Small intestine (tissue), 7 donors: ENCODE data around the gene IL27RA. TPM values are rescaled to one million over a fixed set of nuclear protein-coding genes. Genes with fewer than 3 reads are reported as not detected.
"Not testable (repeated sequence)": the region's sequence is repeated elsewhere in the genome, so short reads cannot be mapped to it uniquely, and the experiment has no call there.

Experiments
- DNase-seq, 2 donors: peaks; one replicate each; pipeline versions ENCODE4 v3.0.0 to v3.0.0-alpha.2; 2013
- FAIRE-seq: peaks from 2 replicates; lab custom pipeline; 2012; peaks lifted over from hg19 to GRCh38; lab: Jason Lieb, UNC
- H3K27ac ChIP-seq, 3 donors: one replicate each; pipeline ENCODE4 v1.5.1; 2013; ENCODE audit warnings: low read length in 2 of 3, mild to moderate bottlenecking in 2 of 3, control low read depth in 1 of 3, inconsistent platforms in 1 of 3, low read depth in 1 of 3, moderate library complexity in 1 of 3
- H3K27me3 ChIP-seq, 3 donors: one replicate each; pipeline ENCODE4 v1.6.1; 2013; ENCODE audit warnings: low read length in 3 of 3, inconsistent platforms in 1 of 3; ENCODE audit not compliant: control insufficient read depth in 3 of 3, insufficient read depth in 3 of 3
- H3K36me3 ChIP-seq, 3 donors: one replicate each; pipeline ENCODE4 v1.6.1; 2013; ENCODE audit warnings: low read length in 3 of 3, inconsistent platforms in 1 of 3, low read depth in 1 of 3, mild to moderate bottlenecking in 1 of 3, moderate library complexity in 1 of 3; ENCODE audit not compliant: control insufficient read depth in 3 of 3, insufficient read depth in 2 of 3
- H3K4me1 ChIP-seq, 3 donors: one replicate each; pipeline ENCODE4 v1.6.1; 2013; ENCODE audit warnings: low read length in 2 of 3, inconsistent platforms in 1 of 3, low read depth in 1 of 3, mild to moderate bottlenecking in 1 of 3, moderate library complexity in 1 of 3; ENCODE audit not compliant: control insufficient read depth in 3 of 3, insufficient read depth in 2 of 3
- H3K4me3 ChIP-seq, 3 donors: one replicate each; pipeline ENCODE4 v1.5.1; 2013; ENCODE audit warnings: low read length in 3 of 3, control low read depth in 1 of 3, inconsistent platforms in 1 of 3, low read depth in 1 of 3, mild to moderate bottlenecking in 1 of 3, moderate library complexity in 1 of 3
- H3K9me3 ChIP-seq, 2 donors: one replicate each; pipeline ENCODE4 v1.6.1; 2013; ENCODE audit warnings: low read depth in 1 of 2, low read length in 1 of 2; ENCODE audit not compliant: control insufficient read depth in 2 of 2, insufficient read depth in 1 of 2
- WGBS, 3 donors: extraction: QIAGEN DNeasy Blood & Tissue Kit; methylation state at CpG; one replicate each; pipeline ENCODE4 v1.1.7; 2013; 5-methylcytosine and 5-hydroxymethylcytosine counted together
- polyA plus RNA-seq, 4 donors: library from polyadenylated mRNA; stranded (reverse) in 3 of 4; unstranded in 1 of 4; fragments of 200-250 nt in 3 of 4; fragments of 120-200 nt in 1 of 4; gene quantifications; one replicate each; pipeline versions ENCODE4 v1.2.1 to v1.2.3, GENCODE V29; 2013
- donor health status: healthy with polysubstance abuse.
- donor health status: control.
- donor health status: control.
- donor health status: Bipolar disorder and iron deficiency.
- donor health status: healthy.

Gene IL27RA
- polyA plus RNA-seq, 4 donors = 0.45 to 5.6 (median 3.1) TPM

GRCh38 chr19:14048443-14049153 lies 17.0 kb downstream of the IL27RA start:
- Histone ChIP-seq H3K4me3 (no peak overlapping the region), H3K27me3 (no peaks in the 10 kb centered on the region), H3K4me1 (no peaks in the 10 kb centered on the region), H3K9me3 (peaks cover 0 to 10% of the 10 kb centered on the region in 2 donors), H3K27ac (no peak overlapping the region), H3K36me3 (peaks cover 0 to 35% (median 2%) of the 10 kb centered on the region in 3 donors)
- 75 to 79% (median 76%) methylated on average over 8 of the region's 8 CpGs for WGBS, 3 donors
- DNase-seq (peak; percentile 43 to 58), FAIRE-seq (no peak)

- H3K36me3 ChIP-seq = peaks cover 0 to 32% (median 2%) of the 10 kb centered on the region in 3 donors
- H3K4me3 ChIP-seq = no peak overlapping the region
- DNase-seq (no peak), FAIRE-seq (no peak)
- peaks cover 0 to 10% of the 10 kb centered on the region in 2 donors for H3K9me3 ChIP-seq
- no peaks in the 10 kb centered on the region for H3K4me1 ChIP-seq
- 98% methylated on average over 4 of the region's 4 CpGs for WGBS, 3 donors
- H3K27ac ChIP-seq = no peak overlapping the region
- peaks cover 0 to 8% (median 0%) of the 10 kb centered on the region in 3 donors for H3K27me3 ChIP-seq
Measured at GRCh38 chr19:14050512-14050911, 18.9 kb downstream of the IL27RA start.

GRCh38 chr19:14050961-14051360 lies 19.4 kb downstream of the IL27RA start:
- WGBS, 3 donors = 93 to 95% (median 94%) methylated on average over 11 of the region's 11 CpGs
- not testable (repeated sequence) for FAIRE-seq, H3K4me1 ChIP-seq, H3K4me3 ChIP-seq, H3K27me3 ChIP-seq, DNase-seq, H3K27ac ChIP-seq
- peaks cover 0 to 10% of the 10 kb centered on the region in 2 donors for H3K9me3 ChIP-seq
- H3K36me3 ChIP-seq = peaks cover 0 to 32% (median 2%) of the 10 kb centered on the region in 3 donors

DNA sequence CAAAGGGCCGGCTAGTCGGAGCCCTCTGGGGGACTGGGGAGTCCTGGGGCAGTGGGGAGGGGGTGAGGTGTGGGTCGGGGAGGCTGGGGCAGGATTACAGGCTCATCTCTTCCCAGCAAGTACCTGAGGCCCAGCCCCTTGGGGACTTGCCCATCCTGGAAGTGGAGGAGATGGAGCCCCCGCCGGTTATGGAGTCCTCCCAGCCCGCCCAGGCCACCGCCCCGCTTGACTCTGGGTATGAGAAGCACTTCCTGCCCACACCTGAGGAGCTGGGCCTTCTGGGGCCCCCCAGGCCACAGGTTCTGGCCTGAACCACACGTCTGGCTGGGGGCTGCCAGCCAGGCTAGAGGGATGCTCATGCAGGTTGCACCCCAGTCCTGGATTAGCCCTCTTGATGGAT lies 20.4 kb downstream of the IL27RA start:
- no peak overlapping the region for H3K4me3 ChIP-seq
- no peaks in the 10 kb centered on the region for H3K4me1 ChIP-seq
- no peak for FAIRE-seq
- H3K27ac ChIP-seq = no peak overlapping the region
- H3K36me3 ChIP-seq = peaks cover 0 to 27% (median 2%) of the 10 kb centered on the region in 3 donors
- no peak for DNase-seq
- 85 to 86% (median 85%) methylated on average over 6 to 9 of the region's 9 CpGs for WGBS, 3 donors
- peaks cover 0 to 10% of the 10 kb centered on the region in 2 donors for H3K9me3 ChIP-seq
- H3K27me3 ChIP-seq = peaks cover 0 to 14% (median 0%) of the 10 kb centered on the region in 3 donors

DNA sequence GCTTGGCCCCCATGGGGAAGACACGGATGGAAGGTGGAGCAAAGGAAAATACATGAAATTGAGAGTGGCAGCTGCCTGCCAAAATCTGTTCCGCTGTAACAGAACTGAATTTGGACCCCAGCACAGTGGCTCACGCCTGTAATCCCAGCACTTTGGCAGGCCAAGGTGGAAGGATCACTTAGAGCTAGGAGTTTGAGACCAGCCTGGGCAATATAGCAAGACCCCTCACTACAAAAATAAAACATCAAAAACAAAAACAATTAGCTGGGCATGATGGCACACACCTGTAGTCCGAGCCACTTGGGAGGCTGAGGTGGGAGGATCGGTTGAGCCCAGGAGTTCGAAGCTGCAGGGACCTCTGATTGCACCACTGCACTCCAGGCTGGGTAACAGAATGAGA lies 20.9 kb downstream of the IL27RA start:
- peaks cover 0 to 17% (median 0%) of the 10 kb centered on the region in 3 donors for H3K27me3 ChIP-seq
- no peak for DNase-seq
- no peak overlapping the region for H3K4me3 ChIP-seq
- H3K9me3 ChIP-seq = peaks cover 0 to 10% of the 10 kb centered on the region in 2 donors
- H3K4me1 ChIP-seq = no peaks in the 10 kb centered on the region
- 84 to 91% (median 90%) methylated on average over 6 of the region's 6 CpGs for WGBS, 3 donors
- FAIRE-seq = no peak
- H3K36me3 ChIP-seq = peaks cover 0 to 27% (median 2%) of the 10 kb centered on the region in 3 donors
- H3K27ac ChIP-seq = no peak overlapping the region

DNA sequence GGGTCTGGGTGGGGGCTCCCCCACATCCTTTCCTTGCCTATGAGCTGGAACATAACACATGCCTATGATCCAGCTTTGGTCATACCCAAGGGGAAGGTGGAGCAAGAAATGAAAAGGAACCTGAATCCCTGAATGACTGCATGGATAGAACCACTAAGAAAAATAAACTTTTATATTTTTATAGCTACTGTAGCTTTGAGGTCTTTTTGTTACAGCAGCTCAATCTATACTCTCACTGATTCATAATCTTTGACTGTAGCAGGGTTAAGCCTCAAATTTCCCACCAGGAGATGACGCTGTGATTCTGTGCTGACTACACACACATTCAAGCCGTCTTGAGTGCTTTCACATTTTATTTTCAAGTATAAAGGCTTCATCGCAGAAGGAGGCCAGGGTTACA lies 21.5 kb downstream of the IL27RA start:
- 93 to 95% (median 95%) methylated on average over 3 of the region's 3 CpGs for WGBS, 3 donors
- Histone ChIP-seq H3K4me3 (no peak overlapping the region), H3K27ac (no peak overlapping the region), H3K4me1 (peaks cover 0 to 2% (median 0%) of the 10 kb centered on the region in 3 donors), H3K27me3 (peaks cover 0 to 21% (median 0%) of the 10 kb centered on the region in 3 donors), H3K9me3 (peaks cover 0 to 10% of the 10 kb centered on the region in 2 donors), H3K36me3 (peaks cover 0 to 24% (median 2%) of the 10 kb centered on the region in 3 donors)
- DNase-seq (no peak), FAIRE-seq (no peak)

GRCh38 chr19:14053500-14053899 lies 21.9 kb downstream of the IL27RA start:
- Histone ChIP-seq H3K9me3 (peaks cover 0 to 7% of the 10 kb centered on the region in 2 donors), H3K27me3 (peaks cover 0 to 26% (median 4%) of the 10 kb centered on the region in 3 donors), H3K4me1 (peaks cover 0 to 3% (median 0%) of the 10 kb centered on the region in 3 donors), H3K27ac (no peak overlapping the region), H3K4me3 (no peak overlapping the region), H3K36me3 (peaks cover 0 to 22% (median 2%) of the 10 kb centered on the region in 3 donors)
- 90 to 93% (median 92%) methylated on average over 8 to 11 of the region's 11 CpGs for WGBS, 3 donors
- FAIRE-seq (no peak), DNase-seq (no peak)

DNA sequence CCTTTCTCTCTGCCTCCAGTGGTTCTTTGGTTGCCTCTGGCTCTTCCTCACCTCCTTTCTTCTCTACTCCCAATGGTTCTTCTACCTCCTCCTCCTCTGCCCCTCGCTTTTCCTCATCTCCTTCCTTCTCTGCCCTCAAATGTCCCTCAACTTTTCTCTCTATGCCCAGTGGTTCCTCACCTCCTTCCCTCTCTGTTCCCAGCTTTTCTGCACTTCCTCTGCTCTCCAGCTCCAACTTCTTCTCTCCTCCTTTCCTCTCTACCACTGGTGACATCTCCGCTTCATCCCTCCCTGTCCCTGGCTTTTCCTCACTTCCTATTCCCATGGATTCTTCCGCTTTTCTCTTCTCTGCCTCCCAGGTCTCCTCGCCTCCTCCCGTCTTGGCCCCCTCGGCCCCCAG lies 22.5 kb downstream of the IL27RA start:
- Histone ChIP-seq H3K27me3 (peaks cover 0 to 32% (median 4%) of the 10 kb centered on the region in 3 donors), H3K9me3 (peaks cover 0 to 6% of the 10 kb centered on the region in 2 donors), H3K4me3 (no peak overlapping the region), H3K36me3 (peaks cover 0 to 16% (median 1%) of the 10 kb centered on the region in 3 donors), H3K4me1 (peaks cover 0 to 6% (median 0%) of the 10 kb centered on the region in 3 donors), H3K27ac (no peak overlapping the region)
- DNase-seq = no peak
- no peak for FAIRE-seq
- WGBS, 3 donors = 81 to 89% (median 82%) methylated on average over 6 of the region's 6 CpGs
